Fibroblast of pulmonary artery (primary cell): Measurements from ENCODE around the gene LOXL1.

ENCODE experiments used
- DNase-seq: peaks from one replicate; pipeline ENCODE4 v3.0.0-alpha.2; 2010; ENCODE audit warnings: low read depth
- H3K4me3 ChIP-seq: replicated peaks from 2 replicates; pipeline ENCODE4 v1.5.1; 2011; ENCODE audit warnings: low read depth, mild to moderate bottlenecking, control low read depth, low read length, moderate library complexity
- CTCF ChIP-seq: IDR thresholded peaks from 2 replicates; pipeline ENCODE4 v1.5.1; 2011; ENCODE audit warnings: mild to moderate bottlenecking, control low read depth, low read length, inconsistent platforms; ENCODE audit errors: missing control alignments

LOXL1 gene

DNA sequence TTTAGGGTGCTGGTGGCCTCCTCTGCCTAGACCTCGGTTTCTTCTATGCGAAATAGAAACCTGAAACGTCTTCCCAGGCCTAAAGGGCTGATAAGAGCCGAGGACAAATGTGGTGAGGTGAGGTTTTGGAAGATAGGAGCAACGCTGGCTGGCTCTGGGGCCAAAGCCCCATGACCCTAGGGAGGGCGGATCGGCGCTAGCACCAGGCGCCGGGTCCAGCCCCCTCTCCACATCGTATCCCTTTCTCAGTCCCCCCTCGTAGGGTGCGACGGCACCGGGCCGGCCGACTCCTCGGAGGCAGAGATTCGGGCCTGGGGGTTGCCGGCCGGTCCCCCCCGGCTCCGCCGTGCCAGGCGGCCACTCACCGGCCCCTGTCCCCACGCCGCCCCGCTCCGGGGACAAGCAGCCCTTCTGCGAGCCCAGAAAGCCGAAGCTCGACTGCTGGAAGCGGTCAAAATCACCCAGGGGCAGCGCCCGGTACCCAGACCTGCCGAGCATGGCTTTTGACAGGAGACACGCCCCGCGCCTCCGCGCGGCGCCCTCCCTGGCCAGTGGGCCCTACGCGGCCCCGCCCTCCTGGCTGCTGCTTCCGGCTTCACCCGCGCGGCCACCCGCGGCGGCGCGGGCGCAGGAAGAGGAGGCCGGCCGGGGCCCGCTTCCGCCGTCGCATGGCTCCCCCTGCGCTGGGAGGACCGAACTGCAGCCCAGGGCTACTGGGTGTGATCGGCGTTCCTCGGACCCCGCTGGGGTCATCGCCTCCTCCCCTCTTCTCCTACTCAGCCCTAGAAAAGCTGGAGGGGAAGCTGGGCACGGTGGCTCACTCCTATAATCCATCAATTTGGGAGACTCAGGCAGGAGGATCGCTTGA lies 65.7 kb downstream of the LOXL1 start, which contains the start of gene STOML1:
TSS of gene STOML1 (minus strand) at position 570 of the 868 bp plus-strand sequence. CDS start at position 498, 72 bp downstream.
- peak within 1 kb of the TSS; percentile 59 for H3K4me3 ChIP-seq
- TF ChIP-seq CTCF: peak; percentile 57
- DNase-seq: peak; percentile 94

DNA sequence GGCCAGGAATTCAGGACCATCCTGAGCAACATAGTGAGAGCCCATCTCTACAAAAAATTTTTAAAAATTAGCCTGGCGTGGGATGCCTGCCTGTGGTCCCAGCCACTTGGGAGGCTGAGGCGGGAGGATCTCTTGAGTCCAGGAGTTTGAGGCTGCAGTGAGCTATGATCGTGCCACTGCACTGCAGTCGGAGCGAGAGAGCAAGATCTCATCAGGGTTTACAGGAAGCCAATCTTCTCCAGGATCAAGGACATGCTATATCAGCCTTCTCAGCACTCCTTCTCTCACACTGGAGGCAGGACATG lies 66.3 kb downstream of the LOXL1 start:
- no peak for TF ChIP-seq CTCF

DNA sequence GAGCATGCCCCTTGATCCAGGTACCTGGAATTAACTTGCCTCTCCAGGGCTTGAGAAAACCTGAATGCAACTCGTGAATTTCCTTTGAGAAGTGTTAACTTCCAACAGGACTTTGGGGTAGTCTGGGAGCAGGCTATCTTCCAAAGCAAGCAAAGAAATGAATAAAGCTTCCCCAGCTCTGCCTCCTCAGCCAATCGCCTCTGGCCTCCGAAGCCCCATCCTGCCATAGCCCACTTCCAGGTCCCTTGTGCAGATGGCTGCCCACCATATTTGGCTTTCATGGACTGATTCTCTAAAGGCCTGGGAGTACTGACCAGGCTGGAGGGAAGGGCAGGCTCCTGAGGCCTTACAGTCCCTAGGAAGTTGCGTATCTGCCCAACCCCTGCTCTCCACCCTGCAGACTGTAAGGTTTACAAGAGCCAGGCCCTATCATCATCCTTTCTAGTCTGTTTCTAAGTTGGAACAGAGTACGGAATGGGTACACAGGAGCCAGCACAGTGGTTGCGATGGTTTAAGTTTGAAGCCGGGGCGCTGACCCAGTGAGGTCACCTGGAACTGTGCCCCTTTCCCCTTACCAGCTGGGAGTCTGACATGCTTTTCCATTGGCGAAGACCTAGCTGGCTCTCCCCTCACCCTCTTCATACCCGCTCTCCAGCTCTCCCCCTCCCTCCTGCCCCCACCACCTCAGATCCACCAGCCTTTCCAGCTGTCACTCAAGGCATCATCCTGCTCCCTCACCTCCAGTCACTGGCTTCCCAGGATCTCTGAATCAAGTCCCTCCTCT lies 67.1 kb downstream of the LOXL1 start:
- H3K4me3 ChIP-seq: peak overlapping the region; percentile 92
- TF ChIP-seq CTCF: no peak
- DNase-seq: no peak

More for the DNA sequence above, 66.3 kb downstream of the LOXL1 start:
- no peak for DNase-seq
- peak overlapping the region; percentile 25 for H3K4me3 ChIP-seq

DNA sequence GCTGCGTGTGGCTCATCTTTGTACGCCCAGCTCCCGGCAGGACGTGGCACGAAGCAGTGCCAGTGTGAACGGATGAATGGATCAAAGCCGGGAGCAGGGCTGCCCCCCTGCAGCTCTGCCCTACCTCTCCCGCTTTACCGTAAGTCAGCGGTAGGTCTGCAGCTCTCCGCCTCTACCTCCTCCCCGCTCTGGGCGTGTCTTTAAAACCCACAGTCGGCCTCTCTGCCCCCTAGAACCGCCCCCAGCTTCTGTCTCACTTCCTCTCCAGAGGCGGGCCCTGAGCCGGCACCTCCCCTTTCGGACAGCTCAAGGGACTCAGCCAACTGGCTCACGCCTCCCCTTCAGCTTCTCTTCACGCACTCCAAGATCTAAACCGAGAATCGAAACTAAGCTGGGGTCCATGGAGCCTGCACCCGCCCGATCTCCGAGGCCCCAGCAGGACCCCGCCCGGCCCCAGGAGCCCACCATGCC lies 68.2 kb downstream of the LOXL1 start, which contains the start of gene PML:
TSS of gene PML (plus strand) at position 304 of the 471 bp plus-strand sequence. CDS start at position 401, 97 bp downstream.
- H3K4me3 ChIP-seq: peak within 1 kb of the TSS; percentile 92
- peak; percentile 94 for DNase-seq
- TF ChIP-seq CTCF: no peak

DNA sequence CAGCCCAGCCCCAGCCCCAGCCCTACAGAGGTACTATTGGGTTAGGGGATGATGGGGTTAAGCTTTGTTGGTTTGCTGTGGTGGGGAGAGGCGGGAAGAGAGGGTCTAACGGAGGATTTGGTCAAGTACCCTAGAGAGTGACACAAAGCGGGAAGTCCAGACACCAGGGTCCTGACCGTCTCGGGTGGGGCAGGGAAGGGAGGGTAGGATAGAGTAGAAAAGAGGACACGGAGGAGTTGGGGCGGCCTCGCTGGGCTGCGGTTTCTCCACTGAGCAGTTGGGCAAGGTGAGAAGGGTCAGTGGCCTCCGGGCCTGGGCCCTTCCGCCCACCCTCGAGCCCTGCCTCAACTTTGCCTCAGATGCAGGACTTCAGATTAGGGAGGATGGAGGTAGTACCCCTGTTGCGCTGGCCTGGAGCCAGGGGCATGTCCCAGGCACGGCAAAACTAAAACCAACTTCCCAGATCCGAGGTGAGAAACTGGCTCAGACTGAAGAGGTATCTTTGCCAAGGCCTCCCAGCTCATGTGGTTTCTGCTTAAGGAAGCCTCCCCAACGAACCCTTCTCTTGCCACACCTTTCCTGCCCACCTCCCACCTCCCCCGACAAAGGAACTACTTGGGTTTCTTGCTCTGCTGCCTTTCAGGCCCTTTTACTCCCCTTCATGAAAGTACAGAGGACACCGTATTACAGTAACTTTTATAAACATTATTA lies 68.8 kb downstream of the LOXL1 start:
- no peak for DNase-seq
- H3K4me3 ChIP-seq: peak overlapping the region; percentile 92
- no peak for TF ChIP-seq CTCF

DNA sequence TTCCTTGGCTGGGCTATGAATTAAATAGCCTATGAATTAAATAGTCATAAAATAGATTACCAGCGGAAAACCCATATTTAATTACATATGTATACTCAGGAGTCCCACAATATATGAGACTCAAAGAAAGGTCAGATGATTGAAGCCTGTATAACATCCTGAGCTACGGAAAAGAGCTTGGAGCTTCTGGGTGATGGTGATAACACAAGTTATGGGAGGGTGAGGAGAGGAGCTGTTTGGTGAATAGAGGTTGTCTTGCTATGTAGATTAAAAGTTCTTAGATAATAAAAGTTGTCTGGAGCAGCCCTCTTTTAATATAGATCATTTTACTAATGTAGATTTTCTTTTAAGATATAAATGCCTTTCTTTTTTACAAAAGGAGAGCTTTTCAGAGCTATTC lies 70.0 kb downstream of the LOXL1 start:
- TF ChIP-seq CTCF: no peak
- H3K4me3 ChIP-seq: peak overlapping the region; percentile 92
- DNase-seq: no peak
